Glutamatergic neuron (in vitro differentiated cells): ENCODE data around the gene JUNB. TPM values are rescaled to one million over a fixed set of nuclear protein-coding genes. Genes with fewer than 3 reads are reported as not detected.

Source experiments
- DNase-seq: peaks from one replicate; pipeline ENCODE4 v3.0.0; 2022
- H3K27ac Mint-ChIP-seq: one replicate; pipeline ENCODE4 v1.8.0; 2020; ENCODE audit warnings: mild to moderate bottlenecking, mixed read lengths, inconsistent platforms; ENCODE audit not compliant: unreplicated experiment
- H3K27me3 Mint-ChIP-seq: one replicate; pipeline ENCODE4 v1.8.0; 2020; ENCODE audit warnings: mild to moderate bottlenecking, moderate library complexity, mixed read lengths, inconsistent platforms; ENCODE audit not compliant: unreplicated experiment
- H3K36me3 Mint-ChIP-seq: one replicate; pipeline ENCODE4 v1.8.0; 2020; ENCODE audit warnings: mild to moderate bottlenecking, mixed read lengths, inconsistent platforms; ENCODE audit not compliant: unreplicated experiment
- H3K4me1 Mint-ChIP-seq: one replicate; pipeline ENCODE4 v1.8.0; 2020; ENCODE audit warnings: mild to moderate bottlenecking, low read depth, mixed read lengths, inconsistent platforms; ENCODE audit not compliant: unreplicated experiment
- H3K4me3 Mint-ChIP-seq: one replicate; pipeline ENCODE4 v1.8.0; 2020; ENCODE audit warnings: mild to moderate bottlenecking, mixed read lengths, inconsistent platforms; ENCODE audit not compliant: unreplicated experiment
- H3K9me3 Mint-ChIP-seq: one replicate; pipeline ENCODE4 v1.8.0; 2020; ENCODE audit warnings: mild to moderate bottlenecking, moderate library complexity, mixed read lengths, inconsistent platforms; ENCODE audit not compliant: unreplicated experiment
- total RNA-seq: library from RNA; stranded (reverse); fragmentation: NEBNext Ultra II Directional; extraction: Animal tissue kit (Norgen Biotek cat#: 25700); gene quantifications from one replicate; pipeline ENCODE4 v1.2.1, GENCODE V29; 2021; ENCODE audit not compliant: unreplicated experiment
- TF ChIP-seq, protein P1 (sequence below): fragments of 200-600 bp; sonication (generic); IDR thresholded peaks from one replicate; pipeline ENCODE4 v1.5.0; 2021; ENCODE audit not compliant: partially characterized antibody, unreplicated experiment

The JUNB gene
- total RNA-seq, 1 donor from 2014 or later: 24.9 TPM

DNA sequence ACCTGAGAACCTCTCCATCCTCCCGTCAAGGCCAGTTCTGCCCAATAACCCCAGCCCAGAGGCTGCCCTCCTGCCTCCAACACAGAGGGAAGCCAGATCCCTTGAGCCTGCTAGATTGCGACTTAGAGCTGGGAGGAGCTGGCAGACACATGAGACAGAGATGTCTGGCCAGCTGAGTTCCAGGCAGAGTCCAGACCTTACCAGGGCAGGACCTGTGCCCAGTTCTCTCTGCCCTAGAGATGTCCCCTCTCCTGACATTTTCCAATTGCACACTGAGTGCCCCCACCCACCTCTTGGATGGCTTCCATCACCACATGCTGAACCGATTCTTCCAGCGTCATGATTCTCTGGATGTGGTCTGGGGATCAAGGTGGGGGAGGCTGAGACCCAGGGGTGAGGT lies 19.0 kb upstream of the JUNB start:
- TF ChIP-seq, protein P1, sequence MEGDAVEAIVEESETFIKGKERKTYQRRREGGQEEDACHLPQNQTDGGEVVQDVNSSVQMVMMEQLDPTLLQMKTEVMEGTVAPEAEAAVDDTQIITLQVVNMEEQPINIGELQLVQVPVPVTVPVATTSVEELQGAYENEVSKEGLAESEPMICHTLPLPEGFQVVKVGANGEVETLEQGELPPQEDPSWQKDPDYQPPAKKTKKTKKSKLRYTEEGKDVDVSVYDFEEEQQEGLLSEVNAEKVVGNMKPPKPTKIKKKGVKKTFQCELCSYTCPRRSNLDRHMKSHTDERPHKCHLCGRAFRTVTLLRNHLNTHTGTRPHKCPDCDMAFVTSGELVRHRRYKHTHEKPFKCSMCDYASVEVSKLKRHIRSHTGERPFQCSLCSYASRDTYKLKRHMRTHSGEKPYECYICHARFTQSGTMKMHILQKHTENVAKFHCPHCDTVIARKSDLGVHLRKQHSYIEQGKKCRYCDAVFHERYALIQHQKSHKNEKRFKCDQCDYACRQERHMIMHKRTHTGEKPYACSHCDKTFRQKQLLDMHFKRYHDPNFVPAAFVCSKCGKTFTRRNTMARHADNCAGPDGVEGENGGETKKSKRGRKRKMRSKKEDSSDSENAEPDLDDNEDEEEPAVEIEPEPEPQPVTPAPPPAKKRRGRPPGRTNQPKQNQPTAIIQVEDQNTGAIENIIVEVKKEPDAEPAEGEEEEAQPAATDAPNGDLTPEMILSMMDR: no peak
- H3K36me3 Mint-ChIP-seq: no peaks in the 10 kb centered on the region
- H3K4me3 Mint-ChIP-seq: no peak overlapping the region
- H3K9me3 Mint-ChIP-seq: peaks cover 8% of the 10 kb centered on the region
- peaks cover 2% of the 10 kb centered on the region for H3K27me3 Mint-ChIP-seq
- no peak for DNase-seq
- peaks cover 3% of the 10 kb centered on the region for H3K4me1 Mint-ChIP-seq
- no peak overlapping the region for H3K27ac Mint-ChIP-seq

DNA sequence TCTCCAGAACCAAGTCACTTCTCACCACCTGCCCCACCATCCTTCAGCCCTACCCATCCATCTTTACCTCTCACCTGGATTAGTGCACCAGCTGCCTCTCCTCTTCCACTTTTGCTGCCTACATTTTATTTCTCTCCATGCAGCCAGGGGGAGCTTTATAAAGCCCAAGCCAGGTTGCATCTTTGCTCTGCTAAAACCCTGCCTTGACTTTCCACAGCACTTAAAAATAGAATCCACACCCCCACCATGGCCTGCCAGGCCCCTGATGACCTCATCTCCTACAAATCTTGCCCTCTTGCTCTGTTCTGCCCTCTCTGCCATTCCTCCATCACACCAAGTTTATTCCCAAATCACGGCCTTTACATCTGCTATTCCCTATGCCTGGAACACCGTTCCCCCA lies 17.7 kb upstream of the JUNB start:
- Mint-ChIP-seq H3K27me3 (peaks cover 4% of the 10 kb centered on the region), H3K4me1 (peaks cover 7% of the 10 kb centered on the region), H3K36me3 (no peaks in the 10 kb centered on the region), H3K9me3 (peaks cover 13% of the 10 kb centered on the region), H3K27ac (no peak overlapping the region), H3K4me3 (no peak overlapping the region)
- no peak for DNase-seq
- TF ChIP-seq, protein P1: no peak

DNA sequence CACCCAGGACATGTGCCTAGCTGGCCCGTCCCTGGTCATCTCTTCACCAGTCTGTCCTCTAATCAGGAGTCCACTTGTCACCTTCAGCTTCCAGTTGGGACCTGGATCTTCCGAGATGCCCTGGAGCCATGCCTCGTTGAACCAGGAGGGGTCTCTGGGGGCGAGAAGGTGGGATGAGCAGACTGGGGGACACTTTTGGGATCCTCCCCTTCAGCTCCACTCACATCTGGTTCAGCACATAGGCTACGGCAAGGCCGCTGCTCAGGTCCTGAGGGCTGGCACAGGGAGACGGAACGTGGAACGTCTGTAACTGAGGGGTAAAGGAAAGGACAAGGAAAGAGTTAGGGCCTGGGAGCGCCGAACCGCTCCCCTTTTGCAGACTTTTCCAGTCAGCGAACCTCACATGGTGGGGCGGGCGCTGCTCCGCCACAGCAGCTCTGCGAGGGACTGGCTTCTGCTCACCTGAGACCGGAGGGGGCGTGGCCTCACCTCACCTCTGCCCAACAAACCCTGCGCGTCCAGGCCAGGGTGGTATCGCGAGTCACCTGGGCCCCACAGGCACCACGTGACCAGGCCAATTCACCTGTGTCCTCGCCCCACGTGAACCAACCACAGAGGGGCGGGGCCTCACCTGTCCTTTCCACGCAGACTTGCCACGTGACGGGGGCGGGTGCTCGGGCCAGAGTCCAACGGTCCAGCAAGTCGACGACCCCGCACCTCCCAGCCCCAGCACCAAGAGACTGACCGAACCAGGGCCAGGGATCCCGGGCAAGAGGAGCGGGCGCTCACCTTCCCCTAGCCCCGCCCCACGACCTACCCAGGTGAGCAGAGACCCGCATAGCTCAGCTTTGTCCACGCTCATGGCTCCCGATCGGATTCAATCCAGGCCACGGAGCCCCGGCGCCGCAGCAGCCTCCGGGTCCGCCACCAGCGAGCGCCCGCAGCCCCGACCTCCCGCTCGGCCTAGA lies 16.4 kb upstream of the JUNB start, which contains the start of gene HOOK2:
HOOK2 (minus strand) TSS at position 965 of the 968 bp plus-strand sequence; CDS start at position 862, 103 bp downstream.
- Mint-ChIP-seq H3K4me3 (peak within 1 kb of the TSS; percentile 82), H3K27me3 (peaks cover 2% of the 10 kb centered on the region), H3K36me3 (no peaks in the 10 kb centered on the region), H3K27ac (peak within 1 kb of the TSS; percentile 28), H3K9me3 (peaks cover 12% of the 10 kb centered on the region), H3K4me1 (peaks cover 12% of the 10 kb centered on the region)
- TF ChIP-seq, protein P1: no peak
- DNase-seq: no peak

DNA sequence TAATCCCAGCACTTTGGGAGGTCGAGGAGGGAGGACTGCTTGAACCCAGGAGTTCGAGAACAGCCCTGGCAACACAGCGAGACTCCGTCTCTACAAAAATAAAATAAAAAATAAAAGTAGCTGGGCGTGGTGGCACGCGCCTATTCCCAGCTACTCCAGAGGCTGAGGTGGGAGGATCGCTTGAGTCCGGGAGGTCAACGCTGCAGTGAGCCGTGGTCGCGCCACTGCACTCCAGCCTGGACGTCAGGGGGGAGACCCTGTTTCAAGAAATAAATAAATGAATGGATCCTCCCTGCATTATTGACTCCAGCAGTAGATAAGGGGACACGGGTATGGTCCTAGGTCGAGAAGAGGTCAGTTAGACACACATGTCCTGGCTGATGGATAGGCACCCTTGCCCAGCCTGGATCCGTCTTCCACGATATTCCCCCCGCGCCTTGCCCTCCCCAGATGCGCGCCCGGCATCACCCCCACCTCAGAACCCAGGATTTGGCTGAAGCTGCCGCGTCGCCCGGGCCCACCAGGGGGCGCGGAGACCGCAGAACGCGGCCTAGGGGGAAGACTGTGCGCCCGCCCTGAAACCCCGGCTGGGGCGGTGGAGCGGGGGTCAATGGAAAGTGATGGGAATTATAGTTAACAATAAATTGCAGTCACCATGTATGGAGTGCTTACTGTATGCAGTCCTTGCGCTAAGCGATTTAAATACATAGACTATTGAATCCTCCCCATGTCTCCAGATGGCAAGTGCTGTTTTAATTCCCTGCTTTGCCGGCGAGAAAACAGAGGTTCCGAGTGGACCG lies 13.9 kb upstream of the JUNB start:
- Mint-ChIP-seq H3K4me1 (peaks cover 13% of the 10 kb centered on the region), H3K9me3 (peaks cover 12% of the 10 kb centered on the region), H3K27ac (peak overlapping the region; percentile 98), H3K4me3 (peak overlapping the region; percentile 94), H3K36me3 (no peaks in the 10 kb centered on the region), H3K27me3 (peaks cover 4% of the 10 kb centered on the region)
- TF ChIP-seq, protein P1: peak; percentile 96
- DNase-seq: peak; percentile 91
